22Rv1 (cell line): ENCODE measurements around the gene RAD51B.

Experiments used
- ZFX ChIP-seq: fragments of 450-650 bp; IDR thresholded peaks from 2 replicates; pipeline ENCODE4 v1.6.1; 2017; ENCODE audit warnings: antibody characterized with exemption, borderline replicate concordance
- TF ChIP-seq, protein P1 (sequence below): fragments of 450-650 bp; IDR thresholded peaks from 2 replicates; pipeline ENCODE4 v1.5.1; 2017; ENCODE audit warnings: mild to moderate bottlenecking

GRCh38 chr14:68157971-68158371 is 338.4 kb downstream of the RAD51B start:
- no peak for TF ChIP-seq ZFX
- TF ChIP-seq, protein P1, sequence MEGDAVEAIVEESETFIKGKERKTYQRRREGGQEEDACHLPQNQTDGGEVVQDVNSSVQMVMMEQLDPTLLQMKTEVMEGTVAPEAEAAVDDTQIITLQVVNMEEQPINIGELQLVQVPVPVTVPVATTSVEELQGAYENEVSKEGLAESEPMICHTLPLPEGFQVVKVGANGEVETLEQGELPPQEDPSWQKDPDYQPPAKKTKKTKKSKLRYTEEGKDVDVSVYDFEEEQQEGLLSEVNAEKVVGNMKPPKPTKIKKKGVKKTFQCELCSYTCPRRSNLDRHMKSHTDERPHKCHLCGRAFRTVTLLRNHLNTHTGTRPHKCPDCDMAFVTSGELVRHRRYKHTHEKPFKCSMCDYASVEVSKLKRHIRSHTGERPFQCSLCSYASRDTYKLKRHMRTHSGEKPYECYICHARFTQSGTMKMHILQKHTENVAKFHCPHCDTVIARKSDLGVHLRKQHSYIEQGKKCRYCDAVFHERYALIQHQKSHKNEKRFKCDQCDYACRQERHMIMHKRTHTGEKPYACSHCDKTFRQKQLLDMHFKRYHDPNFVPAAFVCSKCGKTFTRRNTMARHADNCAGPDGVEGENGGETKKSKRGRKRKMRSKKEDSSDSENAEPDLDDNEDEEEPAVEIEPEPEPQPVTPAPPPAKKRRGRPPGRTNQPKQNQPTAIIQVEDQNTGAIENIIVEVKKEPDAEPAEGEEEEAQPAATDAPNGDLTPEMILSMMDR = no peak
